ENCODE measurements around the gene IDH3B.

IDH3B gene

GRCh38 chr20:2663887-2664719, at the start of gene IDH3B:
IDH3B (minus strand) TSS chr20:2664216; CDS start chr20:2664188, 28 bp downstream.
- peak; percentile 97 for DNase-seq (ENCODE audit: low read depth)
- peak within 1 kb of the TSS; percentile 98 for H3K4me3 ChIP-seq (ENCODE audit: low read depth, low read length)
- TF ChIP-seq CTCF (IDR thresholded peaks at IDR 0.05; ENCODE audit: low read depth, low read length) (no peak), MAX (IDR thresholded peaks at IDR 0.05; ENCODE audit: low read depth, low read length) (peak; percentile 83), POLR2A (IDR thresholded peaks at IDR 0.05; ENCODE audit: extremely low read depth, insufficient read length) (peak; percentile 90), MYC (IDR thresholded peaks at IDR 0.05; ENCODE audit: low read depth, low read length) (peak; percentile 86)

GRCh38 chr20:2713285-2713684, 49.3 kb upstream of the IDH3B start:
- peak; percentile 65 for DNase-seq (ENCODE audit: low read depth)
- no peak overlapping the region for H3K4me3 ChIP-seq (ENCODE audit: low read depth, low read length)
- TF ChIP-seq MAX (IDR thresholded peaks at IDR 0.05; ENCODE audit: low read depth, low read length) = peak; percentile 4; the same call in 1 of the 2 replicates
- peak; percentile 56 for TF ChIP-seq CTCF (IDR thresholded peaks at IDR 0.05; ENCODE audit: low read depth, low read length)
- TF ChIP-seq POLR2A (IDR thresholded peaks at IDR 0.05; ENCODE audit: extremely low read depth, insufficient read length) = no peak

- no peak for DNase-seq (ENCODE audit: low read depth)
- TF ChIP-seq CTCF (IDR thresholded peaks at IDR 0.05; ENCODE audit: low read depth, low read length) (no peak), MYC (IDR thresholded peaks at IDR 0.05; ENCODE audit: low read depth, low read length) (no peak), POLR2A (IDR thresholded peaks at IDR 0.05; ENCODE audit: extremely low read depth, insufficient read length) (no peak), MAX (IDR thresholded peaks at IDR 0.05; ENCODE audit: low read depth, low read length) (no peak)
- no peak overlapping the region for H3K4me3 ChIP-seq (ENCODE audit: low read depth, low read length)
Observed at GRCh38 chr20:2709205-2709981, 45.4 kb upstream of the IDH3B start.

GRCh38 chr20:2708665-2709064, 44.6 kb upstream of the IDH3B start:
- no peak for TF ChIP-seq CTCF (IDR thresholded peaks at IDR 0.05; ENCODE audit: low read depth, low read length)
- TF ChIP-seq MAX (IDR thresholded peaks at IDR 0.05; ENCODE audit: low read depth, low read length) = no peak
- no peak for TF ChIP-seq POLR2A (IDR thresholded peaks at IDR 0.05; ENCODE audit: extremely low read depth, insufficient read length)
- TF ChIP-seq MYC (IDR thresholded peaks at IDR 0.05; ENCODE audit: low read depth, low read length) = no peak
- no peak overlapping the region for H3K4me3 ChIP-seq (ENCODE audit: low read depth, low read length)
- no peak for DNase-seq (ENCODE audit: low read depth)

- no peak overlapping the region for H3K4me3 ChIP-seq (ENCODE audit: low read depth, low read length)
- DNase-seq (ENCODE audit: low read depth) = no peak
- TF ChIP-seq POLR2A (IDR thresholded peaks at IDR 0.05; ENCODE audit: extremely low read depth, insufficient read length) (no peak), MYC (IDR thresholded peaks at IDR 0.05; ENCODE audit: low read depth, low read length) (no peak), CTCF (IDR thresholded peaks at IDR 0.05; ENCODE audit: low read depth, low read length) (no peak), MAX (IDR thresholded peaks at IDR 0.05; ENCODE audit: low read depth, low read length) (no peak)
Observed at GRCh38 chr20:2708073-2708415, 44.0 kb upstream of the IDH3B start.
